ENCODE measurements around the gene KRT6A.
A peak's percentile ranks its signal among the peaks of the same experiment; 100 is the strongest.

GRCh38 chr12:52494518-52494917 is 1.5 kb upstream of the KRT6A start:
- no peak for TF ChIP-seq CTCF (IDR thresholded peaks at IDR 0.05)
- TF ChIP-seq POLR2AphosphoS5 (IDR thresholded peaks at IDR 0.05) = peak; percentile 61 to 87
- peak; percentile 47 to 92 (median 84) for TF ChIP-seq EP300 (IDR thresholded peaks at IDR 0.05)
- no peak for TF ChIP-seq POLR2A (IDR thresholded peaks at IDR 0.05)
